Measurements from ENCODE around the gene OTP.

- TF ChIP-seq, protein P1, sequence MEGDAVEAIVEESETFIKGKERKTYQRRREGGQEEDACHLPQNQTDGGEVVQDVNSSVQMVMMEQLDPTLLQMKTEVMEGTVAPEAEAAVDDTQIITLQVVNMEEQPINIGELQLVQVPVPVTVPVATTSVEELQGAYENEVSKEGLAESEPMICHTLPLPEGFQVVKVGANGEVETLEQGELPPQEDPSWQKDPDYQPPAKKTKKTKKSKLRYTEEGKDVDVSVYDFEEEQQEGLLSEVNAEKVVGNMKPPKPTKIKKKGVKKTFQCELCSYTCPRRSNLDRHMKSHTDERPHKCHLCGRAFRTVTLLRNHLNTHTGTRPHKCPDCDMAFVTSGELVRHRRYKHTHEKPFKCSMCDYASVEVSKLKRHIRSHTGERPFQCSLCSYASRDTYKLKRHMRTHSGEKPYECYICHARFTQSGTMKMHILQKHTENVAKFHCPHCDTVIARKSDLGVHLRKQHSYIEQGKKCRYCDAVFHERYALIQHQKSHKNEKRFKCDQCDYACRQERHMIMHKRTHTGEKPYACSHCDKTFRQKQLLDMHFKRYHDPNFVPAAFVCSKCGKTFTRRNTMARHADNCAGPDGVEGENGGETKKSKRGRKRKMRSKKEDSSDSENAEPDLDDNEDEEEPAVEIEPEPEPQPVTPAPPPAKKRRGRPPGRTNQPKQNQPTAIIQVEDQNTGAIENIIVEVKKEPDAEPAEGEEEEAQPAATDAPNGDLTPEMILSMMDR (IDR thresholded peaks at IDR 0.05; ENCODE audit: low read depth, low read length): no peak
- TF ChIP-seq EZH2phosphoT487 (IDR thresholded peaks at IDR 0.05; ENCODE audit: low read depth): no peak
Measured at GRCh38 chr5:77637170-77637997, 1.1 kb downstream of the OTP start.

Measured in OCI-LY3 (cell line).